H9 (cell line): ENCODE data around the gene DMKN. TPM values are rescaled to one million over a fixed set of nuclear protein-coding genes. Genes with fewer than 3 reads are reported as not detected.
A peak's percentile ranks its signal among the peaks of the same experiment; 100 is the strongest.

ENCODE experiments used
- DNase-seq: peaks from one replicate; pipeline ENCODE4 v3.0.0-alpha.2; 2017
- H2AFZ ChIP-seq: one replicate; pipeline ENCODE4 v1.6.1; 2013; ENCODE audit warnings: mild to moderate bottlenecking, low read length, control low read depth, moderate library complexity
- H2AK5ac ChIP-seq: 2 replicates; pipeline ENCODE4 v1.6.1; 2013; ENCODE audit warnings: low read length, control low read depth, mixed read lengths; ENCODE audit not compliant: insufficient read length
- H2BK120ac ChIP-seq: one replicate; pipeline ENCODE4 v1.6.1; 2013; ENCODE audit warnings: low read depth, mild to moderate bottlenecking, low read length, control low read depth, inconsistent platforms; ENCODE audit not compliant: poor library complexity, severe bottlenecking
- H2BK12ac ChIP-seq: 2 replicates; pipeline ENCODE4 v1.6.1; 2013; ENCODE audit warnings: low read length, control low read depth, mixed read lengths, low read depth; ENCODE audit not compliant: insufficient read length
- H2BK15ac ChIP-seq: 2 replicates; pipeline ENCODE4 v1.6.1; 2013; ENCODE audit warnings: low read depth, low read length, control low read depth
- H2BK20ac ChIP-seq: one replicate; pipeline ENCODE4 v1.6.1; 2013; ENCODE audit warnings: low read depth, mild to moderate bottlenecking, low read length, control low read depth, inconsistent platforms; ENCODE audit not compliant: poor library complexity, severe bottlenecking
- H2BK5ac ChIP-seq: 2 replicates; pipeline ENCODE4 v1.6.1; 2013; ENCODE audit warnings: low read length, control low read depth, mixed read lengths; ENCODE audit not compliant: insufficient read length
- H3K14ac ChIP-seq: 2 replicates; pipeline ENCODE4 v1.6.1; 2013; ENCODE audit warnings: low read length, control low read depth; ENCODE audit not compliant: insufficient read depth
- H3K18ac ChIP-seq: 2 replicates; pipeline ENCODE4 v1.6.1; 2013; ENCODE audit warnings: low read depth, mild to moderate bottlenecking, mixed read lengths, low read length, control low read depth; ENCODE audit not compliant: insufficient read length
- H3K23ac ChIP-seq: 2 replicates; pipeline ENCODE4 v1.6.1; 2013; ENCODE audit warnings: low read length, control low read depth, mixed read lengths, low read depth; ENCODE audit not compliant: insufficient read length
- H3K23me2 ChIP-seq: 2 replicates; pipeline ENCODE4 v1.6.1; 2013; ENCODE audit warnings: low read depth, mild to moderate bottlenecking, mixed read lengths, low read length, control low read depth; ENCODE audit not compliant: insufficient read length, poor library complexity, severe bottlenecking
- H3K27ac ChIP-seq: 2 replicates; pipeline ENCODE4 v1.5.1; 2013; ENCODE audit warnings: low read length, control low read depth, mixed read lengths, low read depth; ENCODE audit not compliant: insufficient read length
- H3K27me3 ChIP-seq: 2 replicates; pipeline ENCODE4 v1.6.1; 2013; ENCODE audit warnings: low read length, control low read depth, inconsistent platforms; ENCODE audit not compliant: insufficient read depth
- H3K4ac ChIP-seq: 2 replicates; pipeline ENCODE4 v1.6.1; 2013; ENCODE audit warnings: low read depth, mild to moderate bottlenecking, control low read depth, inconsistent platforms, low read length, moderate library complexity
- H3K4me1 ChIP-seq: 2 replicates; pipeline ENCODE4 v1.6.1; 2013; ENCODE audit warnings: low read length, control low read depth, inconsistent platforms; ENCODE audit not compliant: insufficient read depth
- H3K4me2 ChIP-seq: 2 replicates; pipeline ENCODE4 v1.6.1; 2013; ENCODE audit warnings: low read length, control low read depth, mixed read lengths; ENCODE audit not compliant: insufficient read length, insufficient read depth
- H3K56ac ChIP-seq: 2 replicates; pipeline ENCODE4 v1.6.1; 2013; ENCODE audit warnings: low read depth, mild to moderate bottlenecking, mixed read lengths, low read length, control low read depth; ENCODE audit not compliant: insufficient read length
- H3K79me1 ChIP-seq: 2 replicates; pipeline ENCODE4 v1.6.1; 2013; ENCODE audit warnings: low read depth, mild to moderate bottlenecking, moderate library complexity, low read length, control low read depth, inconsistent platforms; ENCODE audit not compliant: insufficient read depth, poor library complexity, severe bottlenecking
- H3K79me2 ChIP-seq: 2 replicates; pipeline ENCODE4 v1.6.1; 2013; ENCODE audit warnings: low read length, control low read depth, inconsistent platforms; ENCODE audit not compliant: insufficient read depth
- H3K9ac ChIP-seq: 2 replicates; pipeline ENCODE4 v1.6.1; 2013; ENCODE audit warnings: low read length, control low read depth, mixed read lengths; ENCODE audit not compliant: insufficient read length; ENCODE audit errors: extremely low read depth
- H3K9me3 ChIP-seq: one replicate; pipeline ENCODE4 v1.6.1; 2013; ENCODE audit warnings: low read depth, low read length, inconsistent platforms; ENCODE audit not compliant: control insufficient read depth
- H3T11ph ChIP-seq: one replicate; pipeline ENCODE4 v1.6.1; 2013; ENCODE audit warnings: mild to moderate bottlenecking, low read length, control low read depth, inconsistent platforms
- H4K20me1 ChIP-seq: one replicate; pipeline ENCODE4 v1.6.1; 2013; ENCODE audit not compliant: control insufficient read depth, insufficient read length, insufficient read depth
- H4K5ac ChIP-seq: 2 replicates; pipeline ENCODE4 v1.6.1; 2013; ENCODE audit warnings: low read depth, mild to moderate bottlenecking, mixed read lengths, low read length, control low read depth; ENCODE audit not compliant: insufficient read length
- H4K8ac ChIP-seq: replicated peaks from 2 replicates; pipeline ENCODE4 v1.6.1; 2013; ENCODE audit warnings: low read length, control low read depth, mixed read lengths, low read depth; ENCODE audit not compliant: insufficient read length
- H4K91ac ChIP-seq: 2 replicates; pipeline ENCODE4 v1.6.1; 2013; ENCODE audit warnings: low read depth, mild to moderate bottlenecking, moderate library complexity, mixed read lengths, low read length, control low read depth; ENCODE audit not compliant: insufficient read length
- H3K27ac Mint-ChIP-seq, 3 experiments: 2 replicates in 2 of 3; 3 replicates in 1 of 3; pipeline ENCODE4 v1.8.0; 2020 to 2021; ENCODE audit warnings: mixed read lengths in 3 of 3, mild to moderate bottlenecking in 1 of 3, moderate library complexity in 1 of 3
- H3K27me3 Mint-ChIP-seq: 2 replicates; pipeline ENCODE4 v1.8.0; 2021; ENCODE audit warnings: low read depth, mild to moderate bottlenecking, moderate library complexity, mixed read lengths
- H3K36me3 Mint-ChIP-seq, 3 experiments: 2 replicates in 2 of 3; 3 replicates in 1 of 3; pipeline ENCODE4 v1.8.0; 2020 to 2021; ENCODE audit warnings: low read depth in 3 of 3, mixed read lengths in 3 of 3; ENCODE audit not compliant: insufficient read depth in 1 of 3
- H3K4me1 Mint-ChIP-seq, 2 experiments: 2 replicates each; pipeline ENCODE4 v1.8.0; 2020; ENCODE audit warnings: mixed read lengths in 2 of 2
- H3K4me3 Mint-ChIP-seq, 2 experiments: 2 replicates in 1 of 2; 3 replicates in 1 of 2; pipeline ENCODE4 v1.8.0; 2020 to 2021; ENCODE audit warnings: mild to moderate bottlenecking in 2 of 2, mixed read lengths in 2 of 2, moderate library complexity in 1 of 2
- H3K9me3 Mint-ChIP-seq, 2 experiments: 2 replicates in 1 of 2; 3 replicates in 1 of 2; pipeline ENCODE4 v1.8.0; 2020; ENCODE audit warnings: mild to moderate bottlenecking in 2 of 2, mixed read lengths in 2 of 2, moderate library complexity in 1 of 2
- CTCF ChIP-seq: fragments of 200-600 bp; sonication (generic); conservative IDR thresholded peaks from 3 replicates; pipeline ENCODE4 v1.8.0; 2021; ENCODE audit warnings: antibody characterized with exemption, mild to moderate bottlenecking
- WGBS: extraction: QIAGEN DNeasy Blood & Tissue Kit; methylation state at CpG from one replicate; pipeline ENCODE4 v1.1.7; 2013; ENCODE audit warnings: missing lambda C conversion rate, low lambda C conversion rate, mixed read lengths; ENCODE audit not compliant: insufficient read length; ENCODE audit errors: extremely low coverage; 5-methylcytosine and 5-hydroxymethylcytosine counted together
- total RNA-seq: library from RNA; stranded (reverse); gene quantifications from 2 replicates; pipeline ENCODE4 v1.2.1, GENCODE V29; 2021

The DMKN gene
- total RNA-seq, 1 experiment from 2014 or later: 278 TPM

GRCh38 chr19:35449359-35450043, 63.9 kb downstream of the DMKN start:
- H3K79me2 ChIP-seq: no peaks in the 10 kb centered on the region
- H4K20me1 ChIP-seq: peaks cover 2% of the 10 kb centered on the region
- H4K8ac ChIP-seq: no peak overlapping the region
- no peak overlapping the region for H3T11ph ChIP-seq
- H2AK5ac ChIP-seq: no peak overlapping the region
- no peak overlapping the region for H3K9ac ChIP-seq
- no peak overlapping the region for H3K14ac ChIP-seq
- H4K91ac ChIP-seq: no peak overlapping the region
- no peaks in the 10 kb centered on the region for H3K36me3 Mint-ChIP-seq
- no peak overlapping the region for H3K23ac ChIP-seq
- no peaks in the 10 kb centered on the region for H3K4me1 ChIP-seq
- H3K4me2 ChIP-seq: no peak overlapping the region
- H3K27me3 ChIP-seq: no peaks in the 10 kb centered on the region
- no peak overlapping the region for H2BK120ac ChIP-seq
- no peak overlapping the region for H2AFZ ChIP-seq
- H3K9me3 Mint-ChIP-seq: no peaks in the 10 kb centered on the region
- no peak overlapping the region for H3K18ac ChIP-seq
- H3K4ac ChIP-seq: no peak overlapping the region
- H3K4me1 Mint-ChIP-seq: peaks cover 22 to 24% of the 10 kb centered on the region in 2 experiments
- H2BK20ac ChIP-seq: no peak overlapping the region
- no peak overlapping the region for H2BK5ac ChIP-seq
- peak overlapping the region in 1 of 3 experiments; percentile 16; a peak in 2 of 7 replicates for H3K27ac Mint-ChIP-seq
- no peaks in the 10 kb centered on the region for H3K9me3 ChIP-seq
- H3K79me1 ChIP-seq: no peaks in the 10 kb centered on the region
- H2BK12ac ChIP-seq: no peak overlapping the region
- no peak overlapping the region for H4K5ac ChIP-seq
- H3K27ac ChIP-seq: no peak overlapping the region
- TF ChIP-seq CTCF: no peak
- no peak for DNase-seq
- H3K56ac ChIP-seq: no peak overlapping the region
- no peak overlapping the region for H2BK15ac ChIP-seq
- H3K4me3 Mint-ChIP-seq: no peak overlapping the region
- H3K23me2 ChIP-seq: no peaks in the 10 kb centered on the region
- WGBS: no CpG with 5 or more reads among the region's 27 CpGs
- peaks cover 46% of the 10 kb centered on the region for H3K27me3 Mint-ChIP-seq
